ENCODE data around the gene ARRB1. TPM values are rescaled to one million over a fixed set of nuclear protein-coding genes. Genes with fewer than 3 reads are reported as not detected.

The ARRB1 gene
- total and polyA plus RNA-seq, 9 of the 15 experiments (the other 6 are each of a cell fraction or from before 2014, with no cell fraction given) = 6.6 to 45.4 (median 28.5) TPM

DNA sequence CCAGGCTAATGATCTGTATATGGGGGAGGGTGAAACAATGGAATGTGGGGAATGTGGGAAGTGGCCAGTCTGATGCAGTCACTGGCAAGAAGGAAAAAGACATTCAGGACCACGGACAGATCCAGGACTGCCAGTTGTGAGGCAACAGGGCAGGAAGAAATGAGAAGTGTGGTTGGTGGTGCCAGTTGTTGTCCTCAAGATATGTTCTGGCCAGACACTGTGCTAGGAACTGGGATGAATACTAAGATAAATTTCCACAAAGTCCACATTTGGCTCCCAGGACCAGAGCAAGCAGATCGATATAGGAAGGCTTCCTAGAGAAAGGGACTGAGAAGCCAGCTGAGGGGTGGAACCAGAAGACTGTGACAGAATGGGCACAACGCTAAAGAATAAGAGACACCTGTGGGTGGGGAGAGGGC, 117.7 kb downstream of the ARRB1 start (continued):
- no peak for TF ChIP-seq ASH1L (IDR thresholded peaks at IDR 0.05; ENCODE audit: borderline replicate concordance, low read depth, partially characterized antibody)
- TF ChIP-seq ZNF766 (CRISPR knock-in tag; conservative IDR thresholded peaks at IDR 0.05) = 0 out of 2 replicates have a peak, but pooled peaks have one; percentile 36
- TF ChIP-seq CBX8 (IDR thresholded peaks at IDR 0.05; ENCODE audit: borderline replicate concordance, extremely low read depth, low read depth, low read length, poor library complexity, severe bottlenecking) = no peak
- no peak for TF ChIP-seq ZKSCAN3 (CRISPR knock-in tag; IDR thresholded peaks at IDR 0.05)
- no peak for TF ChIP-seq NFE2 (IDR thresholded peaks at IDR 0.05; ENCODE audit: low read depth)
- TF ChIP-seq, protein P1, sequence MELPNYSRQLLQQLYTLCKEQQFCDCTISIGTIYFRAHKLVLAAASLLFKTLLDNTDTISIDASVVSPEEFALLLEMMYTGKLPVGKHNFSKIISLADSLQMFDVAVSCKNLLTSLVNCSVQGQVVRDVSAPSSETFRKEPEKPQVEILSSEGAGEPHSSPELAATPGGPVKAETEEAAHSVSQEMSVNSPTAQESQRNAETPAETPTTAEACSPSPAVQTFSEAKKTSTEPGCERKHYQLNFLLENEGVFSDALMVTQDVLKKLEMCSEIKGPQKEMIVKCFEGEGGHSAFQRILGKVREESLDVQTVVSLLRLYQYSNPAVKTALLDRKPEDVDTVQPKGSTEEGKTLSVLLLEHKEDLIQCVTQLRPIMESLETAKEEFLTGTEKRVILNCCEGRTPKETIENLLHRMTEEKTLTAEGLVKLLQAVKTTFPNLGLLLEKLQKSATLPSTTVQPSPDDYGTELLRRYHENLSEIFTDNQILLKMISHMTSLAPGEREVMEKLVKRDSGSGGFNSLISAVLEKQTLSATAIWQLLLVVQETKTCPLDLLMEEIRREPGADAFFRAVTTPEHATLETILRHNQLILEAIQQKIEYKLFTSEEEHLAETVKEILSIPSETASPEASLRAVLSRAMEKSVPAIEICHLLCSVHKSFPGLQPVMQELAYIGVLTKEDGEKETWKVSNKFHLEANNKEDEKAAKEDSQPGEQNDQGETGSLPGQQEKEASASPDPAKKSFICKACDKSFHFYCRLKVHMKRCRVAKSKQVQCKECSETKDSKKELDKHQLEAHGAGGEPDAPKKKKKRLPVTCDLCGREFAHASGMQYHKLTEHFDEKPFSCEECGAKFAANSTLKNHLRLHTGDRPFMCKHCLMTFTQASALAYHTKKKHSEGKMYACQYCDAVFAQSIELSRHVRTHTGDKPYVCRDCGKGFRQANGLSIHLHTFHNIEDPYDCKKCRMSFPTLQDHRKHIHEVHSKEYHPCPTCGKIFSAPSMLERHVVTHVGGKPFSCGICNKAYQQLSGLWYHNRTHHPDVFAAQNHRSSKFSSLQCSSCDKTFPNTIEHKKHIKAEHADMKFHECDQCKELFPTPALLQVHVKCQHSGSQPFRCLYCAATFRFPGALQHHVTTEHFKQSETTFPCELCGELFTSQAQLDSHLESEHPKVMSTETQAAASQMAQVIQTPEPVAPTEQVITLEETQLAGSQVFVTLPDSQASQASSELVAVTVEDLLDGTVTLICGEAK (IDR thresholded peaks at IDR 0.05) = no peak
- TF ChIP-seq, protein P1 (CRISPR knock-in tag; IDR thresholded peaks at IDR 0.05) = no peak
- TF ChIP-seq ZNF583 (CRISPR knock-in tag; IDR thresholded peaks at IDR 0.05) = no peak
- no peak for TF ChIP-seq FOXM1 (IDR thresholded peaks at IDR 0.05; ENCODE audit: low read depth)
- TF ChIP-seq FOXM1 (CRISPR knock-in tag; IDR thresholded peaks at IDR 0.05; ENCODE audit: low read depth) = no peak
- TF ChIP-seq CREM (IDR thresholded peaks at IDR 0.05; ENCODE audit: low read depth) = 0 out of 2 replicates have a peak, but pooled peaks have one; percentile 9
